ENCODE measurements around the gene PDE6G.

GRCh38 chr17:81612172-81612970, 44.0 kb downstream of the PDE6G start:
- TF ChIP-seq POLR2AphosphoS5 (IDR thresholded peaks at IDR 0.05) (no peak), CTCF (IDR thresholded peaks at IDR 0.05) (no peak), POLR2A (IDR thresholded peaks at IDR 0.05) (no peak)
